Astrocyte (in vitro differentiated cells and primary cell): ENCODE data around the gene MKNK1. TPM values are rescaled to one million over a fixed set of nuclear protein-coding genes. Genes with fewer than 3 reads are reported as not detected.

Experiments used
- DNase-seq: peaks from one replicate; pipeline ENCODE4 v3.0.0-alpha.2; 2010; ENCODE audit warnings: low read depth
- FAIRE-seq: peaks from 2 replicates; lab custom pipeline; 2011; peaks lifted over from hg19 to GRCh38; lab: Jason Lieb, UNC
- H2AFZ ChIP-seq: 2 replicates; pipeline ENCODE4 v1.6.0; 2012; ENCODE audit warnings: low read depth, low read length, inconsistent platforms
- H3K27ac ChIP-seq: 2 replicates; pipeline ENCODE4 v1.5.1; 2011; ENCODE audit warnings: low read depth, low read length, inconsistent platforms
- H3K27me3 ChIP-seq: 2 replicates; pipeline ENCODE4 v1.6.0; 2011; ENCODE audit warnings: low read length, inconsistent platforms; ENCODE audit not compliant: insufficient read depth
- H3K36me3 ChIP-seq: 2 replicates; pipeline ENCODE4 v1.5.1; 2011; ENCODE audit warnings: low read length, inconsistent platforms; ENCODE audit not compliant: insufficient read depth
- H3K4me1 ChIP-seq: 2 replicates; pipeline ENCODE4 v1.5.1; 2011; ENCODE audit warnings: low read length, inconsistent platforms; ENCODE audit not compliant: insufficient read depth
- H3K4me2 ChIP-seq: 2 replicates; pipeline ENCODE4 v1.6.0; 2012; ENCODE audit warnings: low read length, inconsistent platforms
- H3K4me3 ChIP-seq: 2 replicates; pipeline ENCODE4 v1.5.1; 2011; ENCODE audit warnings: low read depth, mild to moderate bottlenecking, low read length, inconsistent platforms; ENCODE audit not compliant: insufficient read depth
- H3K79me2 ChIP-seq: 2 replicates; pipeline ENCODE4 v1.6.0; 2012; ENCODE audit warnings: mild to moderate bottlenecking, low read length, inconsistent platforms; ENCODE audit not compliant: insufficient read depth
- H3K9ac ChIP-seq: 2 replicates; pipeline ENCODE4 v1.6.0; 2012; ENCODE audit warnings: mild to moderate bottlenecking, low read length, inconsistent platforms
- H3K9me3 ChIP-seq: 2 replicates; pipeline ENCODE4 v1.5.1; 2012; ENCODE audit warnings: low read depth, mild to moderate bottlenecking, low read length, inconsistent platforms; ENCODE audit not compliant: insufficient read depth
- H4K20me1 ChIP-seq: 2 replicates; pipeline ENCODE4 v1.6.0; 2012; ENCODE audit warnings: low read length, inconsistent platforms; ENCODE audit not compliant: insufficient read depth
- H3K27ac Mint-ChIP-seq: one replicate; pipeline ENCODE4 v1.8.0; 2021; ENCODE audit warnings: mild to moderate bottlenecking, mixed read lengths; ENCODE audit not compliant: unreplicated experiment
- H3K27me3 Mint-ChIP-seq: one replicate; pipeline ENCODE4 v1.8.0; 2021; ENCODE audit warnings: low read depth, mixed read lengths; ENCODE audit not compliant: unreplicated experiment
- H3K36me3 Mint-ChIP-seq: one replicate; pipeline ENCODE4 v1.8.0; 2021; ENCODE audit warnings: low read depth, mixed read lengths; ENCODE audit not compliant: unreplicated experiment
- H3K4me1 Mint-ChIP-seq: one replicate; pipeline ENCODE4 v1.8.0; 2021; ENCODE audit warnings: low read depth, mixed read lengths; ENCODE audit not compliant: unreplicated experiment
- H3K4me3 Mint-ChIP-seq: one replicate; pipeline ENCODE4 v1.8.0; 2021; ENCODE audit warnings: mild to moderate bottlenecking, moderate library complexity, mixed read lengths; ENCODE audit not compliant: unreplicated experiment
- H3K9me3 Mint-ChIP-seq: one replicate; pipeline ENCODE4 v1.8.0; 2021; ENCODE audit warnings: mild to moderate bottlenecking, mixed read lengths; ENCODE audit not compliant: unreplicated experiment
- CTCF ChIP-seq: IDR thresholded peaks from 2 replicates; pipeline ENCODE4 v1.5.1; 2011; ENCODE audit warnings: low read depth, mild to moderate bottlenecking, inconsistent platforms, low read length, moderate library complexity; ENCODE audit not compliant: insufficient read depth
- EZH2 ChIP-seq: IDR thresholded peaks from 2 replicates; pipeline ENCODE4 v1.6.1; 2012; ENCODE audit warnings: mild to moderate bottlenecking, low read length, inconsistent platforms; ENCODE audit not compliant: insufficient read depth
- total RNA-seq: library from RNA; stranded (reverse); gene quantifications from 2 replicates; pipeline ENCODE4 v1.2.1, GENCODE V29; 2021

The MKNK1 gene
- total RNA-seq, 1 donor from 2014 or later, result 26.9 TPM

GRCh38 chr1:46577671-46578070, 26.4 kb downstream of the MKNK1 start:
- H3K4me1 Mint-ChIP-seq, result peaks cover 8% of the 10 kb centered on the region
- no peaks in the 10 kb centered on the region for H3K27me3 Mint-ChIP-seq
- H3K79me2 ChIP-seq, result no peaks in the 10 kb centered on the region
- no peaks in the 10 kb centered on the region for H3K27me3 ChIP-seq
- no peak overlapping the region for H2AFZ ChIP-seq
- no peaks in the 10 kb centered on the region for H3K4me1 ChIP-seq
- H3K9ac ChIP-seq, result no peak overlapping the region
- no peaks in the 10 kb centered on the region for H4K20me1 ChIP-seq
- DNase-seq (no peak), FAIRE-seq (no peak)
- H3K9me3 ChIP-seq, result no peaks in the 10 kb centered on the region
- H3K27ac Mint-ChIP-seq, result no peak overlapping the region
- H3K36me3 ChIP-seq, result peaks cover 3% of the 10 kb centered on the region
- no peak for TF ChIP-seq CTCF
- no peak for TF ChIP-seq EZH2
- no peaks in the 10 kb centered on the region for H3K9me3 Mint-ChIP-seq
- H3K36me3 Mint-ChIP-seq, result peaks cover 35% of the 10 kb centered on the region
- H3K4me3 Mint-ChIP-seq, result no peak overlapping the region
- H3K4me2 ChIP-seq, result no peak overlapping the region
- no peak overlapping the region for H3K27ac ChIP-seq
- no peak overlapping the region for H3K4me3 ChIP-seq

GRCh38 chr1:46576596-46576995, 27.5 kb downstream of the MKNK1 start:
- no peaks in the 10 kb centered on the region for H4K20me1 ChIP-seq
- H3K4me3 ChIP-seq, result no peak overlapping the region
- peaks cover 3% of the 10 kb centered on the region for H3K36me3 ChIP-seq
- no peaks in the 10 kb centered on the region for H3K4me1 ChIP-seq
- Mint-ChIP-seq H3K9me3 (no peaks in the 10 kb centered on the region), H3K4me3 (no peak overlapping the region), H3K4me1 (peaks cover 6% of the 10 kb centered on the region), H3K27me3 (no peaks in the 10 kb centered on the region), H3K36me3 (peaks cover 28% of the 10 kb centered on the region), H3K27ac (no peak overlapping the region)
- no peak overlapping the region for H3K9ac ChIP-seq
- H3K4me2 ChIP-seq, result no peak overlapping the region
- FAIRE-seq, result no peak
- no peak overlapping the region for H2AFZ ChIP-seq
- H3K27ac ChIP-seq, result no peak overlapping the region
- no peaks in the 10 kb centered on the region for H3K27me3 ChIP-seq
- DNase-seq, result no peak
- no peak for TF ChIP-seq CTCF
- no peak for TF ChIP-seq EZH2
- no peaks in the 10 kb centered on the region for H3K79me2 ChIP-seq
- no peaks in the 10 kb centered on the region for H3K9me3 ChIP-seq

GRCh38 chr1:46575778-46576177, 28.3 kb downstream of the MKNK1 start:
- H3K4me3 Mint-ChIP-seq, result no peak overlapping the region
- no peaks in the 10 kb centered on the region for H3K4me1 ChIP-seq
- no peaks in the 10 kb centered on the region for H3K9me3 Mint-ChIP-seq
- no peak overlapping the region for H3K4me2 ChIP-seq
- no peaks in the 10 kb centered on the region for H3K9me3 ChIP-seq
- no peak overlapping the region for H3K4me3 ChIP-seq
- H3K4me1 Mint-ChIP-seq, result peaks cover 4% of the 10 kb centered on the region
- no peak overlapping the region for H3K27ac Mint-ChIP-seq
- TF ChIP-seq EZH2 (no peak), CTCF (no peak)
- no peak overlapping the region for H2AFZ ChIP-seq
- DNase-seq (no peak), FAIRE-seq (no peak)
- no peaks in the 10 kb centered on the region for H4K20me1 ChIP-seq
- H3K36me3 Mint-ChIP-seq, result peaks cover 26% of the 10 kb centered on the region
- no peaks in the 10 kb centered on the region for H3K79me2 ChIP-seq
- no peak overlapping the region for H3K27ac ChIP-seq
- H3K36me3 ChIP-seq, result peaks cover 3% of the 10 kb centered on the region
- H3K27me3 Mint-ChIP-seq, result no peaks in the 10 kb centered on the region
- H3K27me3 ChIP-seq, result no peaks in the 10 kb centered on the region
- H3K9ac ChIP-seq, result no peak overlapping the region
